WTC11 (cell line): Measurements from ENCODE around the gene NQO1. TPM values are rescaled to one million over a fixed set of nuclear protein-coding genes. Genes with fewer than 3 reads are reported as not detected.

ENCODE experiments used
- ATAC-seq: fragments of 200-7000 bp; cut with Tn5 transposase; 2 replicates; pipeline ENCODE4 v1.10.0; 2021; ENCODE audit warnings: mild to moderate bottlenecking, moderate library complexity
- CTCF ChIA-PET: fragments of 300-600 bp; sonication (Branson Sonifier 250); formaldehyde crosslinking; loops from one replicate; lab custom pipeline; 2021; ENCODE audit warnings: antibody characterized with exemption; lab: Charles Lee
- POLR2A ChIA-PET: fragments of 350-600 bp; sonication (Branson Sonifier 250); formaldehyde crosslinking; loops from one replicate; lab custom pipeline; 2021; ENCODE audit warnings: antibody characterized with exemption; lab: Charles Lee
- DNase-seq: peaks from one replicate; pipeline ENCODE4 v3.0.0; 2021; ENCODE audit warnings: low spot score
- H3K27ac Mint-ChIP-seq: 2 replicates; pipeline ENCODE4 v1.8.0; 2021; ENCODE audit warnings: mixed read lengths
- H3K27me3 Mint-ChIP-seq: 2 replicates; pipeline ENCODE4 v1.8.0; 2021; ENCODE audit warnings: low read depth, mild to moderate bottlenecking, moderate library complexity, mixed read lengths
- H3K36me3 Mint-ChIP-seq: 2 replicates; pipeline ENCODE4 v1.8.0; 2021; ENCODE audit warnings: mixed read lengths
- H3K4me1 Mint-ChIP-seq: 2 replicates; pipeline ENCODE4 v1.8.0; 2022; ENCODE audit warnings: mixed read lengths
- H3K4me3 Mint-ChIP-seq: 2 replicates; pipeline ENCODE4 v1.8.0; 2021; ENCODE audit warnings: mild to moderate bottlenecking, moderate library complexity, mixed read lengths
- H3K9me3 Mint-ChIP-seq: 2 replicates; pipeline ENCODE4 v1.8.0; 2021; ENCODE audit warnings: mixed read lengths
- ATF1 ChIP-seq: sonication (generic); formaldehyde crosslinking; IDR thresholded peaks from 2 replicates; pipeline ENCODE4 v1.8.1; 2023; ENCODE audit warnings: mild to moderate bottlenecking, moderate library complexity, missing genetic modification reagents
- CREM ChIP-seq: sonication (generic); formaldehyde crosslinking; IDR thresholded peaks from 2 replicates; pipeline ENCODE4 v1.8.1; 2022; ENCODE audit warnings: mild to moderate bottlenecking, missing genetic modification reagents, moderate library complexity
- E2F1 ChIP-seq: sonication (generic); formaldehyde crosslinking; IDR thresholded peaks from 2 replicates; pipeline ENCODE4 v1.8.0; 2022; ENCODE audit warnings: mild to moderate bottlenecking, missing genetic modification reagents
- FOXK1 ChIP-seq: sonication (generic); formaldehyde crosslinking; IDR thresholded peaks from 2 replicates; pipeline ENCODE4 v1.8.0; 2022; ENCODE audit warnings: mild to moderate bottlenecking, moderate library complexity, missing genetic modification reagents
- FOXP1 ChIP-seq: sonication (generic); formaldehyde crosslinking; IDR thresholded peaks from 2 replicates; pipeline ENCODE4 v1.8.0; 2022; ENCODE audit warnings: missing genetic modification reagents, mild to moderate bottlenecking, moderate library complexity, borderline replicate concordance
- GTF2I ChIP-seq: fragments of 250-450 bp; sonication (Bioruptor Pico); conservative IDR thresholded peaks from 2 replicates; pipeline ENCODE4 v1.4.0; 2021; ENCODE audit warnings: mild to moderate bottlenecking
- JAZF1 ChIP-seq: fragments of 250-450 bp; sonication (Bioruptor Pico); IDR thresholded peaks from 2 replicates; pipeline ENCODE4 v1.9.0; 2021; ENCODE audit warnings: moderate library complexity, mild to moderate bottlenecking, inconsistent platforms
- MAX ChIP-seq: sonication (generic); formaldehyde crosslinking; IDR thresholded peaks from 2 replicates; pipeline ENCODE4 v1.8.0; 2022; ENCODE audit warnings: mild to moderate bottlenecking, missing genetic modification reagents
- NFE2L1 ChIP-seq: sonication (generic); formaldehyde crosslinking; IDR thresholded peaks from 2 replicates; pipeline ENCODE4 v1.8.1; 2023; ENCODE audit warnings: missing genetic modification reagents
- PRRX2 ChIP-seq: fragments of 250-450 bp; sonication (Bioruptor Pico); IDR thresholded peaks from 2 replicates; pipeline ENCODE4 v1.8.0; 2021; ENCODE audit warnings: mild to moderate bottlenecking
- RELA ChIP-seq: sonication (generic); formaldehyde crosslinking; IDR thresholded peaks from 2 replicates; pipeline ENCODE4 v1.8.1; 2022; ENCODE audit warnings: missing genetic modification reagents, mild to moderate bottlenecking, borderline replicate concordance
- TEAD4 ChIP-seq: sonication (generic); formaldehyde crosslinking; IDR thresholded peaks from 2 replicates; pipeline ENCODE4 v1.8.0; 2022; ENCODE audit warnings: mild to moderate bottlenecking, missing genetic modification reagents
- ZNF121 ChIP-seq: sonication (generic); formaldehyde crosslinking; IDR thresholded peaks from 2 replicates; pipeline ENCODE4 v1.8.0; 2023; ENCODE audit warnings: missing genetic modification reagents
- ZNF281 ChIP-seq: sonication (generic); formaldehyde crosslinking; IDR thresholded peaks from 2 replicates; pipeline ENCODE4 v1.8.0; 2023; ENCODE audit warnings: mild to moderate bottlenecking, missing genetic modification reagents
- ZNF317 ChIP-seq: sonication (generic); formaldehyde crosslinking; IDR thresholded peaks from 2 replicates; pipeline ENCODE4 v1.8.1; 2023; ENCODE audit warnings: low read depth, mild to moderate bottlenecking, moderate library complexity, missing genetic modification reagents, borderline replicate concordance
- ZNF396 ChIP-seq: fragments of 250-450 bp; sonication (Bioruptor Pico); IDR thresholded peaks from 2 replicates; pipeline ENCODE4 v1.8.0; 2021; ENCODE audit warnings: mild to moderate bottlenecking, moderate library complexity, borderline replicate concordance
- ZNF532 ChIP-seq: fragments of 250-450 bp; sonication (Bioruptor Pico); IDR thresholded peaks from 2 replicates; pipeline ENCODE4 v1.9.0; 2021; ENCODE audit warnings: mild to moderate bottlenecking, borderline replicate concordance
- total RNA-seq: library from RNA; stranded (reverse); gene quantifications from 3 replicates; pipeline ENCODE4 v1.2.3, GENCODE V29; 2021
- TF ChIP-seq, protein P1 (sequence below): fragments of 250-450 bp; sonication (Bioruptor Pico); IDR thresholded peaks from 2 replicates; pipeline ENCODE4 v2.1.2; 2022; ENCODE audit warnings: mild to moderate bottlenecking, moderate library complexity
- TF ChIP-seq, protein P2 (sequence below): sonication (generic); formaldehyde crosslinking; IDR thresholded peaks from 2 replicates; pipeline ENCODE4 v1.8.1; 2023; ENCODE audit warnings: mild to moderate bottlenecking, missing genetic modification reagents
- TF ChIP-seq, protein P3 (sequence below): sonication (generic); formaldehyde crosslinking; conservative IDR thresholded peaks from 2 replicates; pipeline ENCODE4 v1.8.1; 2022; ENCODE audit warnings: mild to moderate bottlenecking, missing genetic modification reagents
- TF ChIP-seq, protein P4 (sequence below): sonication (generic); formaldehyde crosslinking; IDR thresholded peaks from 2 replicates; pipeline ENCODE4 v1.8.1; 2022; ENCODE audit warnings: low read depth, missing genetic modification reagents, borderline replicate concordance

NQO1 gene
- total RNA-seq, 1 experiment from 2014 or later, result 38.9 TPM

DNA sequence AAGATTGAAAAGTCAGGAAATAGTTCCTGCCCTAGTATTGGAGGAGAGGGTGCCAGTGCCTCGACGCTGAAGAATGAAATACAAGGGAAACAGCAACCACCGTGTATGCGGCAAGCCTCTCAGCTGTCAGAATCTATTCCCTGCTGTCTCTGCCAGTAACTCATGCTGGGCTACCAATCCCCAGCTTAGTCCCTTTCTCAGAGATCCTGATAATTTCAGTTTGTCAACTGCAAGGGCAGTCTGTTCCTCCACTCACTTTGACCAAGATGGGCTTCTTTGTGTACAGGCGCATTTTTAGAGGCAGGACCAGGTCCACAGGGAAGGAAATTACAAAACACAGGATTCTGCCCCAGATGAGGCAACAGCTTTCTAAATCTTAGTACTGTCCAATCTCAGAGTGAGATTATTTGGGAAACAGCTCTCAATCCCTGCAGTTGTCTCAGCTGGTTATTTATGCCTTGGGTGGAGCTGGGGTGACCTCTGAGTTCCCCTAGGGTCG lies 1.3 kb downstream of the NQO1 start (continued):
- TF ChIP-seq GTF2I (CRISPR knock-in tag) (no peak), FOXP1 (CRISPR knock-in tag) (no peak), ZNF532 (CRISPR knock-in tag) (no peak), PRRX2 (CRISPR knock-in tag) (no peak)
- TF ChIP-seq, protein P1, sequence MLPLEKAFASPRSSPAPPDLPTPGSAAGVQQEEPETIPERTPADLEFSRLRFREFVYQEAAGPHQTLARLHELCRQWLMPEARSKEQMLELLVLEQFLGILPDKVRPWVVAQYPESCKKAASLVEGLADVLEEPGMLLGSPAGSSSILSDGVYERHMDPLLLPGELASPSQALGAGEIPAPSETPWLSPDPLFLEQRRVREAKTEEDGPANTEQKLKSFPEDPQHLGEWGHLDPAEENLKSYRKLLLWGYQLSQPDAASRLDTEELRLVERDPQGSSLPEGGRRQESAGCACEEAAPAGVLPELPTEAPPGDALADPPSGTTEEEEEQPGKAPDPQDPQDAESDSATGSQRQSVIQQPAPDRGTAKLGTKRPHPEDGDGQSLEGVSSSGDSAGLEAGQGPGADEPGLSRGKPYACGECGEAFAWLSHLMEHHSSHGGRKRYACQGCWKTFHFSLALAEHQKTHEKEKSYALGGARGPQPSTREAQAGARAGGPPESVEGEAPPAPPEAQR (CRISPR knock-in tag), result no peak

DNA sequence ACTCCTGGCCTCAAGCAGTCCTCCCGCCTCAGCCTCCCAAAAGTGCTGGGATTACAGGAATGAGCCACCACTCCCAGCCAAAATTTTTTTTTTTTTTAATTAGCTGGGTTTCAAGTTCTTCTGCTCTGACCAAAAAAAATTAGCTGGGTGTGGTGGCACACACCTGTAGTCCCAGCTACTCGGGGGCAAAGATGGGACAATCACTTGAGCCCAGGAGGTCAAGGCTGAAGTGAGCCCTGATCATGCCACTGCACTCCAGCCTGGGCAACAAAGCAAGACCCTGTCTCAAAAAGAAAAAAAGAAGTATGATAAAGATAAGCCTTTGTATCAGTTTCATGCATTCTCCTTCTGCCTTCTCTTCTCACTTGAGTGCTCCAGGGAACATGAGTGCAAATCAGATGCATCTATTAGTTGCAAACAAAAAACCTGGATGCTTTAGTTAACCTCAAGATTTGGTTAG lies 1.9 kb downstream of the NQO1 start:
- H3K27ac Mint-ChIP-seq, result no peak overlapping the region
- CTCF ChIA-PET, result interaction anchor here (0.7 to 5.5 kb wide), 4 partner anchors 15 to 328 kb away, joined by 3 to 31 read pairs (median 5); partner anchors contain the start of gene NOB1

More for the DNA sequence above, 1.9 kb downstream of the NQO1 start:
- H3K27me3 Mint-ChIP-seq, result no peaks in the 10 kb centered on the region
- no peaks in the 10 kb centered on the region for H3K9me3 Mint-ChIP-seq
- TF ChIP-seq FOXK1 (CRISPR knock-in tag) (no peak), RELA (no peak), ZNF317 (CRISPR knock-in tag) (no peak), ZNF281 (CRISPR knock-in tag) (no peak), ZNF396 (CRISPR knock-in tag) (no peak), CREM (no peak), TEAD4 (no peak), E2F1 (CRISPR knock-in tag) (no peak), MAX (no peak), JAZF1 (no peak), ZNF121 (CRISPR knock-in tag) (no peak), ATF1 (no peak), GTF2I (CRISPR knock-in tag) (no peak), NFE2L1 (CRISPR knock-in tag) (no peak)
- TF ChIP-seq, protein P2, sequence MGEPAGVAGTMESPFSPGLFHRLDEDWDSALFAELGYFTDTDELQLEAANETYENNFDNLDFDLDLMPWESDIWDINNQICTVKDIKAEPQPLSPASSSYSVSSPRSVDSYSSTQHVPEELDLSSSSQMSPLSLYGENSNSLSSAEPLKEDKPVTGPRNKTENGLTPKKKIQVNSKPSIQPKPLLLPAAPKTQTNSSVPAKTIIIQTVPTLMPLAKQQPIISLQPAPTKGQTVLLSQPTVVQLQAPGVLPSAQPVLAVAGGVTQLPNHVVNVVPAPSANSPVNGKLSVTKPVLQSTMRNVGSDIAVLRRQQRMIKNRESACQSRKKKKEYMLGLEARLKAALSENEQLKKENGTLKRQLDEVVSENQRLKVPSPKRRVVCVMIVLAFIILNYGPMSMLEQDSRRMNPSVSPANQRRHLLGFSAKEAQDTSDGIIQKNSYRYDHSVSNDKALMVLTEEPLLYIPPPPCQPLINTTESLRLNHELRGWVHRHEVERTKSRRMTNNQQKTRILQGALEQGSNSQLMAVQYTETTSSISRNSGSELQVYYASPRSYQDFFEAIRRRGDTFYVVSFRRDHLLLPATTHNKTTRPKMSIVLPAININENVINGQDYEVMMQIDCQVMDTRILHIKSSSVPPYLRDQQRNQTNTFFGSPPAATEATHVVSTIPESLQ (CRISPR knock-in tag), result no peak
- TF ChIP-seq, protein P3, sequence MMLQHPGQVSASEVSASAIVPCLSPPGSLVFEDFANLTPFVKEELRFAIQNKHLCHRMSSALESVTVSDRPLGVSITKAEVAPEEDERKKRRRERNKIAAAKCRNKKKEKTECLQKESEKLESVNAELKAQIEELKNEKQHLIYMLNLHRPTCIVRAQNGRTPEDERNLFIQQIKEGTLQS (CRISPR knock-in tag), result no peak
- TF ChIP-seq, protein P4, sequence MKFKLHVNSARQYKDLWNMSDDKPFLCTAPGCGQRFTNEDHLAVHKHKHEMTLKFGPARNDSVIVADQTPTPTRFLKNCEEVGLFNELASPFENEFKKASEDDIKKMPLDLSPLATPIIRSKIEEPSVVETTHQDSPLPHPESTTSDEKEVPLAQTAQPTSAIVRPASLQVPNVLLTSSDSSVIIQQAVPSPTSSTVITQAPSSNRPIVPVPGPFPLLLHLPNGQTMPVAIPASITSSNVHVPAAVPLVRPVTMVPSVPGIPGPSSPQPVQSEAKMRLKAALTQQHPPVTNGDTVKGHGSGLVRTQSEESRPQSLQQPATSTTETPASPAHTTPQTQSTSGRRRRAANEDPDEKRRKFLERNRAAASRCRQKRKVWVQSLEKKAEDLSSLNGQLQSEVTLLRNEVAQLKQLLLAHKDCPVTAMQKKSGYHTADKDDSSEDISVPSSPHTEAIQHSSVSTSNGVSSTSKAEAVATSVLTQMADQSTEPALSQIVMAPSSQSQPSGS, result no peak
- H3K36me3 Mint-ChIP-seq, result no peaks in the 10 kb centered on the region
- H3K4me3 Mint-ChIP-seq, result no peak overlapping the region
- DNase-seq (no peak), ATAC-seq (no peak)
- H3K4me1 Mint-ChIP-seq, result peaks cover 37% of the 10 kb centered on the region
- POLR2A ChIA-PET, result interaction anchor here (0.6 to 1.0 kb wide), 2 partner anchors 15 to 30 kb away, joined by 4 to 6 read pairs; partner anchors contain the start of gene NOB1
